Stimulated activated CD8-positive, alpha-beta memory T cell treated with anti-CD3 and anti-CD28 coated beads, Interleukin-12 subunit alpha, Interleukin-12 subunit beta, amount 100 ng/mL, for 4 hours (primary cell): ENCODE measurements around the gene SLC35E3.
"Not testable (repeated sequence)": the region's sequence is repeated elsewhere in the genome, so short reads cannot be mapped to it uniquely, and the experiment has no call there.

ENCODE experiments used
- DNase-seq: peaks from one replicate; pipeline ENCODE4 v3.0.0-alpha.2; 2020; ENCODE audit warnings: low read depth

Gene SLC35E3

GRCh38 chr12:68814490-68815231 is 68.7 kb downstream of the SLC35E3 start:
- DNase-seq, result no peak

GRCh38 chr12:68815232-68815927 is 69.4 kb downstream of the SLC35E3 start:
- no peak for DNase-seq

- DNase-seq, result no peak
Observed at GRCh38 chr12:68815928-68816800, 70.2 kb downstream of the SLC35E3 start.

GRCh38 chr12:68819481-68819880 is 73.5 kb downstream of the SLC35E3 start:
- not testable (repeated sequence) for DNase-seq

GRCh38 chr12:68821357-68822188 is 75.6 kb downstream of the SLC35E3 start:
- no peak for DNase-seq

- DNase-seq, result no peak
Observed at GRCh38 chr12:68823696-68824095, 77.7 kb downstream of the SLC35E3 start.

GRCh38 chr12:68824131-68824530 is 78.2 kb downstream of the SLC35E3 start:
- no peak for DNase-seq

GRCh38 chr12:68824597-68825250 is 78.7 kb downstream of the SLC35E3 start:
- DNase-seq, result no peak

- DNase-seq, result no peak
Observed at GRCh38 chr12:68825569-68826217, 79.7 kb downstream of the SLC35E3 start.

GRCh38 chr12:68827895-68828671 is 82.1 kb downstream of the SLC35E3 start:
- DNase-seq, result no peak

GRCh38 chr12:68828672-68829068 is 82.7 kb downstream of the SLC35E3 start:
- no peak for DNase-seq
